Measurements from ENCODE around the gene PGLYRP3. TPM values are rescaled to one million over a fixed set of nuclear protein-coding genes. Genes with fewer than 3 reads are reported as not detected.

Gene PGLYRP3
- total RNA-seq, 1 experiment from 2014 or later, result not detected

Other genes starting within 250 kb of the PGLYRP3 start
- not detected in 2 replicates for gene SPRR2B, start 241.3 kb downstream of the PGLYRP3 start, total RNA-seq (2014; rRNA removed)
- not detected in 2 replicates for gene SPRR2E, start 218.4 kb downstream of the PGLYRP3 start, total RNA-seq (2014; rRNA removed)
- not detected in 2 replicates for gene SPRR2F, start 199.4 kb downstream of the PGLYRP3 start, total RNA-seq (2014; rRNA removed)
- gene SPRR2G, start 162.1 kb downstream of the PGLYRP3 start, total RNA-seq (2014; rRNA removed), result not detected in 2 replicates
- gene LELP1, start 109.5 kb downstream of the PGLYRP3 start, total RNA-seq (2014; rRNA removed), result not detected in 2 replicates
- gene PRR9, start 95.4 kb downstream of the PGLYRP3 start, total RNA-seq (2014; rRNA removed), result not detected in 2 replicates
- not detected in 2 replicates for gene LORICRIN, start 53.3 kb downstream of the PGLYRP3 start, total RNA-seq (2014; rRNA removed)
- not detected in 2 replicates for gene PGLYRP4, start 35.9 kb upstream of the PGLYRP3 start, total RNA-seq (2014; rRNA removed)
- 482 and 559 TPM in 2 replicates for gene S100A9, start 44.9 kb upstream of the PGLYRP3 start, total RNA-seq (2014; rRNA removed)
- gene S100A12, start 62.7 kb upstream of the PGLYRP3 start, total RNA-seq (2014; rRNA removed), result not detected in 2 replicates
- gene S100A8, start 78.1 kb upstream of the PGLYRP3 start, total RNA-seq (2014; rRNA removed), result 0.29 TPM in 1 of 2 replicates, not detected in the other
- gene S100A7A, start 103.6 kb upstream of the PGLYRP3 start, total RNA-seq (2014; rRNA removed), result not detected in 2 replicates
- gene S100A7, start 147.7 kb upstream of the PGLYRP3 start, total RNA-seq (2014; rRNA removed), result not detected in 2 replicates
- gene S100A6, start 223.0 kb upstream of the PGLYRP3 start, total RNA-seq (2014; rRNA removed), result 1,818 and 2,572 TPM in 2 replicates
- gene S100A5, start 228.0 kb upstream of the PGLYRP3 start, total RNA-seq (2014; rRNA removed), result 2.5 and 6.3 TPM in 2 replicates
- gene S100A4, start 232.9 kb upstream of the PGLYRP3 start, total RNA-seq (2014; rRNA removed), result 32.2 and 55.8 TPM in 2 replicates
- gene S100A3, start 236.3 kb upstream of the PGLYRP3 start, total RNA-seq (2014; rRNA removed), result 4.6 and 7.9 TPM in 2 replicates

Data from PC-3 (cell line).